Left colon (tissue), 2 donors: ENCODE results near the gene ZNF254. TPM values are rescaled to one million over a fixed set of nuclear protein-coding genes. Genes with fewer than 3 reads are reported as not detected.
"Not testable (repeated sequence)": the region's sequence is repeated elsewhere in the genome, so short reads cannot be mapped to it uniquely, and the experiment has no call there.

ENCODE experiments used
- ATAC-seq: fragments of 200-7000 bp; cut with Tn5 transposase; one replicate; pipeline ENCODE4 v1.9.1; 2020; ENCODE audit warnings: mild to moderate bottlenecking, moderate library complexity
- DNase-seq, 2 donors: peaks; one replicate each; pipeline ENCODE4 v3.0.0-alpha.2; 2020
- intact Hi-C, 2 donors: fragments of 100-400 bp; cut with DNase I in 1 of 2; cut with micrococcal nuclease in 1 of 2; formaldehyde crosslinking; loops; one replicate each; pipeline versions ENCODE4 v1.11.2 to v1.14.0; 2022; cut with DNase I, micrococcal nuclease
- total RNA-seq, 2 donors: library from RNA; stranded (reverse); fragmentation: NEBNext Ultra II Directional; extraction: Animal tissue kit (Norgen Biotek cat#: 25700); gene quantifications; one replicate each; pipeline ENCODE4 v1.2.1, GENCODE V29; 2021
- donor health status: DM: no; HTN: no; CAD: no.
- donor health status: DM: yes; HTN: yes; CAD: no.

The ZNF254 gene
- total RNA-seq, 2 donors from 2014 or later: 13.3 to 18.3 TPM

- no peak for DNase-seq
- no peak for ATAC-seq
- intact Hi-C loops: no loop called here
Measured at GRCh38 chr19:24065865-24066604, 21.0 kb upstream of the ZNF254 start.

DNA sequence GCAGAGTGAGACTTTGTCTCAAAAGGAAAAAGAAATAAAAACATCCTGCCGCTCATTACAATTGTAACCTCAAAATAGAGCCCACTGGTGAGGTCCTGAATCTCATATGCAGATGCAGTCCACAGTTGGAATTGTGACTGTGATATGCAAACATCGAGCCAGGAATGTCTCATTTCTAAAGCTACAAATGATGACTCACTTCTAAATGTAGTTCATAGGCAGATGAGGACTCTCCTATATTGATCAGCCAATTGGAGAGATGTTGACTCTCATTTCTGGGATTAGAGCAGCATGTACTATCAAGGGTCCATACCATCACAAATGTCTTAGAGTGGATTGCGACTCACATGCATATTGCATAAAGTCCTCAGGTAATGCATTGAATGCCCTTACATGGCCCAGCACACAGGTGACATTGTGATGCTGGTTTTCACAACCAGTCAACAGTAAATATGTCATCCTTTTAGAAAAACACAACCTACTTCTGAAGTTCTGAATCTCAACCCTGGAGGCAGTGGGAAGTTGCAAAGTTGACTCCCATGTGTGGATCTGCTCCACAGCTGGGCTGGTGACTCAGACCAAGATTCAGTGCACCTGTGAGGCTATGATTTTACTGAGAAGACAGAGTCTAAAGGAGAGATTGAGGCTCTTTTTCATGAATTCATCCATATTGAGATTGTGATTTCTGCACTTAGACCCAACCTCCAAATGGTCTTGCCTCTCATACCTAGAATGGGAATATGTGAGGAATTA, 16.9 kb upstream of the ZNF254 start:
- no peak for DNase-seq
- intact Hi-C loops: no loop called here
- no peak for ATAC-seq

GRCh38 chr19:24071078-24071477, 15.9 kb upstream of the ZNF254 start:
- ATAC-seq: no peak
- intact Hi-C loops: no loop called here
- no peak for DNase-seq

GRCh38 chr19:24072720-24073119, 14.3 kb upstream of the ZNF254 start:
- DNase-seq: no peak
- no peak for ATAC-seq
- intact Hi-C loops: no loop called here

- peak; percentile 42 for ATAC-seq
- intact Hi-C loops: no loop called here
- no peak for DNase-seq
Measured at GRCh38 chr19:24073807-24074206, 13.2 kb upstream of the ZNF254 start.

DNA sequence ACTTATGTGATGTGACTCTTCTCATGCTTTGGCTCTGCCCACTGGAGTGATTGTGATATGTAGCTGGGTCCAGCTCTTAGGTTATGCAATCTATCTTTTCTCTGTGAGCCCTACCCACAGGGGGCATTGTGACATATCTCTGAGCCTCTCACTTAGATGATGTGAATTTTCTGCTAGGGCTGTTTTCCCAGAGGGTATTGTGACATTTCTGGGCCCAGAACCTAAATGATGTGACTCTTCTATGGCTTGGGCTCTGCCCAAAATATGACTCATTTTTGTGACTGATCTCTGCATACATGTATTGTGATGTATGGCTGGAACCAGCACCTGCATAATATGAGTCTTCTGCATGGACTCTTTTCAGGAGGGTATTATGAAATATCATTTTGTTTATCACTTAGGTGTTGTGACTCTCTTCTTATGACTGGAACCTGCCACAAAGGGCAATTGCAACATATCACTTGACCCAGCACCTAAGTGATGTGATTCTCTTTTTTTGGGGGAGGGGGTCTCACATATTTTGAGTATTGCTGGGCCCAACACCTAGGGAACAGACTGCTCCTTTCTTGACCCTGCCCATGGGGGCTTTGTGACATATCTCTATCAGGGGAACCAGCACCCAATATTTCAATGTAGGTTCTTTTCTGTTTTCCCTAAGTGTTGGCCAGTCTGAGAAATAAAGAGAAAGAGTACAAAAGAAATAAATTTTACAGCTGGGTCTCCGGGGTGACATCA, 12.1 kb upstream of the ZNF254 start:
- intact Hi-C loops: no loop called here
- ATAC-seq: no peak
- DNase-seq: no peak

DNA sequence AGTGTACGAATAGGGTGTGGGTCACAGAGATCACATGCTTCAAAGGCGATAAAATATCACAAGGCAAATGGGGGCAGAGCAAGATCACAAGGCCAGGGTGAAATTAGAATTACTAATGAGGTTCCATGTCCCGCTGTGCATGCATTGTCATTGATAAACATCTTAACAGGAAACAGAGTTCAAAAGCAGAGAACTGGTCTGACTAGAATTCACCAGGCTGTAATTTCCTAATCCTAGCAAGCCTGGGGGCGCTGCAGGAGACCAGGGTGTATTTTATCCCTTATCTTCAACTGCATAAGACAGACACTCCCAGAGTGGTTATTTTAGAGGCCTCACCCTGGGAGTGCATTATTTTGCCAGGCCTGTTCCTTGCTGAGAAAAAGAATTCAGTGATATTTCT, 11.5 kb upstream of the ZNF254 start:
- DNase-seq, intact Hi-C loops, ATAC-seq: not testable (repeated sequence)

- intact Hi-C loops: no loop called here
- ATAC-seq (no peak), DNase-seq (no peak)
Measured at GRCh38 chr19:24078680-24079079, 8.3 kb upstream of the ZNF254 start.

DNA sequence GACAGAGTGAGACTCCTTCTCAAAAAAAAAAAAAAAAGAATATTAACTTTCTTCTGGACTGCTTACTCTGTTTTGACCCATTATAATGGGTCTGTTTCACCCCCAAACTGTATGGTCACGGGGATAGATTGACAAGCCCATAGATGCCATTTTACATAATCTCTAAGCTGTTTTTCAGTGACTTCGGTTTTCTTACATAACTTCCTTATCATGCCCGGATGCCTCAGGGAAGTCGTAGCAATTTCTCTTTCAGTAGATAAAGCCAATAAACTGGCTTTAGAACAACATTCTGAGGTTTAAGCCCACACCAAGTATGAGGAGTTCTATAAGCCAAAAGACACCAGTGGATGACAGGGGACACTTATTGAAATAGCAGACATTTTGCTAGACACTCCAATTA, 5.9 kb upstream of the ZNF254 start:
- intact Hi-C loops: no loop called here
- DNase-seq (no peak), ATAC-seq (no peak)

DNA sequence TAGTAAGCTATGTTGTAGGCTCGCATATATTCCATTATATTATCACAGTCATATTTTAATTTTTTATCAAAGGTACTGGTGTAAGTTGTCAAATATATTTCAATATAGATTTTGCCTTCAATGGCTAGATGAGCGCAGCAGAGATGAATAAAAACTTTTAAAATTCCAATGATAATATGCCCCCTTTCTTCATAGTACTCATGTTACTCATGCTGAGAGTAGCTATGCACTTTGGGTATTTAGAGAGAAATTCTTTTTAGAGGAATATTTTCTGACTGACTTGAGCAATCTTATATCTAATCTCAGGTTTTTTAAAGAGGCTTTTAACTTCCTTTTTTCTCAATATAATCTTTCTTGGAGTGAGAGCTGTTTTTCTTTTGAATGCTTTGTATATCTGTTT, 11.4 kb downstream of the ZNF254 start:
- DNase-seq (no peak), ATAC-seq (no peak)
- intact Hi-C loops: no loop called here

- ATAC-seq (no peak), DNase-seq (no peak)
- intact Hi-C loops: no loop called here
Measured at GRCh38 chr19:24099829-24100228, 12.8 kb downstream of the ZNF254 start.

GRCh38 chr19:24100597-24100996, 13.6 kb downstream of the ZNF254 start:
- DNase-seq, intact Hi-C loops, ATAC-seq: not testable (repeated sequence)

GRCh38 chr19:24101459-24102115, 14.6 kb downstream of the ZNF254 start:
- DNase-seq: no peak
- intact Hi-C loops: no loop called here
- ATAC-seq: no peak

DNA sequence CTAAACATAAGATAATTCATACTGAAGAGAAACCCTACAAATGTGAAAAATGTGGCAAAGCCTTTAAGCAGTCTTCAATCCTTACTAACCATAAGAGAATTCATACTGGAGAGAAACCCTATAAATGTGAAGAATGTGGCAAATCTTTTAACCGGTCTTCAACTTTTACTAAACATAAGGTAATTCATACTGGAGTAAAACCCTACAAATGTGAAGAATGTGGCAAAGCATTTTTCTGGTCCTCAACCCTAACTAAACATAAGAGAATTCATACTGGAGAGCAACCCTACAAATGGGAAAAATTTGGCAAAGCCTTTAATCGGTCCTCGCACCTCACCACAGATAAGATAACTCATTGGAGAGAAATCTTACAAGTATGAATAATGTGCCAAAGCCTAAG, 40.6 kb downstream of the ZNF254 start:
- DNase-seq (no peak), ATAC-seq (no peak)
- intact Hi-C loops: no loop called here

DNA sequence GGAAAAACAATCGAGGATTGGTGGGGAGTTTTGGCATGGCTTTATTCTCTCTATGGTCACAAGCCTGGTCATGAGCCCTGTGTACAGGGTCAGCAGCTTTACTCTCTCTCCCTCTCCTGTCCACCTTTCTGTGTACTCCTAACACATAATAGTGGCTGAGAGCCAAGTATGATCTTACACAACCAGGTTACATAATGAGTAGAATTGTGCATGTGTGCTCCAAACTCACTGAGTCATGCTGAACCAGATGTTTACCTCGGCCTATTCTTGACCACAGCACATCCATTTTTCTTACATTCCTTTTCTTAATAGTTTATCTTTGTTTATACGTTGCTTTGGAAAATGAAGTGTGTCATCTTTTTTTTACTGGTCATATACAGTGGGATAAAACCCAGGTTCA, 53.1 kb downstream of the ZNF254 start:
- DNase-seq (no peak), ATAC-seq (no peak)
- intact Hi-C loops: no loop called here

DNA sequence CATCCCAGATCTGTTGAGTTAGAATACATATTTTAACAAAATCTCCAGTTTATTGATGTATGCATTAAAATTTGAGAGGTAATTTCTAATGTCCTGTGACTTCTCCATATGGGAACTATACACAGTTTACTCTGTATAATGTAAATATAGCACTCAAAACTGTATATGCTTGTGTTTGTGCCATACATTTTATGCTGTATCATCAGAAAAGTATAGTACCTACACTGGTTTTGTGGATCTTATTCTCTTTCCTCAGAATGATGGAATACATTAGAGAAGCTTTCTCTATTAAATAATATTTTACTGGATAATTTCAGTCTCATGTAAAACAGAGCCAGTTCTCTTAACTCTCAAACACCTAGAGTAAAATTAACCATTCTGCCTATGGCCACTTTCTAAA, 53.6 kb downstream of the ZNF254 start:
- DNase-seq (no peak), ATAC-seq (no peak)
- intact Hi-C loops: no loop called here

GRCh38 chr19:24141612-24142011, 54.6 kb downstream of the ZNF254 start:
- ATAC-seq: no peak
- no peak for DNase-seq
- intact Hi-C loops: no loop called here

DNA sequence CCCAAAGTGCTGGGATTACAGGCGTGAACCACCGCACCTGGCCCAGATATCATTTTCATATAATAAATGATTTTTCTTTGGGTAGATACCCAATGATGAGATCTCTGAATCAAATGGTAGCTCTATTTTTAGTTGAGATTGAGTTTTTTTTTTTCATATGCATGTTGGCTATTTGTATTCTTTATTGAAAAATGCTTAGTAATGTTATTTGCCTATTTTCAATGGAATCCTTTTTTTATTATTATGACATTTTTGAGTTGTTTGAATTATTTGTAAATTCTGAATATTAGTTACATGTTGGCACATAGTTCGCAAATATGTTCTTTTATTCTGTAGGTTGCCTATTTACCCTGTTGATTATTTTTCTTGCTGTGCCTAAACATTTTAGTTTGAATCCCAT, 55.8 kb downstream of the ZNF254 start:
- no peak for ATAC-seq
- intact Hi-C loops: no loop called here
- DNase-seq: no peak

GRCh38 chr19:24159707-24160106, 72.7 kb downstream of the ZNF254 start:
- peak; percentile 85 for ATAC-seq
- no peak for DNase-seq
- intact Hi-C loops: no loop called here
